Loucy (cell line): ENCODE data around the gene LUZP4.

Experiments
- H2AFZ ChIP-seq: fragments of 200-600 bp; sonication (generic); 2 replicates; pipeline ENCODE4 v1.6.0; 2016; ENCODE audit warnings: antibody characterized with exemption, mild to moderate bottlenecking, low read length, moderate library complexity
- H3F3A ChIP-seq: fragments of 200-600 bp; 2 replicates; pipeline ENCODE4 v1.6.0; 2016; ENCODE audit warnings: antibody characterized with exemption, low read depth, mild to moderate bottlenecking
- H3K27me3 ChIP-seq: fragments of 200-600 bp; sonication (generic); 2 replicates; pipeline ENCODE4 v1.6.1; 2014; ENCODE audit warnings: low read length, mild to moderate bottlenecking; ENCODE audit not compliant: insufficient read depth, poor library complexity, severe bottlenecking
- H3K36me3 ChIP-seq: fragments of 200-600 bp; sonication (generic); 2 replicates; pipeline ENCODE4 v1.6.1; 2016; ENCODE audit warnings: low read length; ENCODE audit not compliant: insufficient read depth
- H3K4me1 ChIP-seq: fragments of 200-600 bp; sonication (generic); 2 replicates; pipeline ENCODE4 v1.5.1; 2014; ENCODE audit warnings: low read length, mild to moderate bottlenecking; ENCODE audit not compliant: insufficient read depth, poor library complexity, severe bottlenecking
- H3K4me2 ChIP-seq: fragments of 200-600 bp; sonication (generic); 2 replicates; pipeline ENCODE4 v1.6.0; 2014; ENCODE audit warnings: antibody characterized with exemption, low read length, low read depth, mild to moderate bottlenecking; ENCODE audit not compliant: poor library complexity, severe bottlenecking
- H3K4me3 ChIP-seq: fragments of 200-600 bp; sonication (generic); 2 replicates; pipeline ENCODE4 v1.5.1; 2014; ENCODE audit warnings: low read length, mild to moderate bottlenecking, mixed read lengths; ENCODE audit not compliant: poor library complexity, severe bottlenecking
- H3K79me2 ChIP-seq: fragments of 200-600 bp; sonication (generic); 2 replicates; pipeline ENCODE4 v1.6.1; 2014; ENCODE audit warnings: low read length; ENCODE audit not compliant: insufficient read depth
- H3K9ac ChIP-seq: fragments of 200-600 bp; sonication (generic); 2 replicates; pipeline ENCODE4 v1.6.0; 2014; ENCODE audit warnings: mild to moderate bottlenecking, low read depth, low read length, moderate library complexity; ENCODE audit not compliant: poor library complexity, severe bottlenecking
- H3K9me2 ChIP-seq: fragments of 200-600 bp; sonication (generic); replicated peaks from 2 replicates; pipeline ENCODE4 v1.6.1; 2016; ENCODE audit warnings: low read depth, low read length, mixed read lengths
- H3K9me3 ChIP-seq: fragments of 200-600 bp; sonication (generic); 2 replicates; pipeline ENCODE4 v1.6.1; 2014; ENCODE audit warnings: mild to moderate bottlenecking, antibody characterized with exemption, low read length, low read depth; ENCODE audit not compliant: insufficient read depth
- H4K20me1 ChIP-seq: fragments of 200-600 bp; sonication (generic); 2 replicates; pipeline ENCODE4 v1.6.0; 2014; ENCODE audit warnings: antibody characterized with exemption, low read length, mild to moderate bottlenecking; ENCODE audit not compliant: insufficient read depth, poor library complexity, severe bottlenecking
- CTCF ChIP-seq: fragments of 200-600 bp; sonication (generic); conservative IDR thresholded peaks from 2 replicates; pipeline ENCODE4 v1.5.1; 2014; ENCODE audit warnings: mild to moderate bottlenecking, antibody characterized with exemption, low read length
- EZH2phosphoT487 ChIP-seq: fragments of 200-600 bp; IDR thresholded peaks from 2 replicates; pipeline ENCODE4 v1.6.1; 2018; ENCODE audit warnings: antibody characterized with exemption, mild to moderate bottlenecking, moderate library complexity, borderline replicate concordance

LUZP4 gene

GRCh38 chrX:115297189-115297588 lies 7.7 kb downstream of the LUZP4 start:
- Histone ChIP-seq H3K27me3 (no peaks in the 10 kb centered on the region), H3K4me1 (no peaks in the 10 kb centered on the region), H3K36me3 (no peaks in the 10 kb centered on the region), H3K9me2 (no peaks in the 10 kb centered on the region), H4K20me1 (no peaks in the 10 kb centered on the region), H3K9ac (no peak overlapping the region), H2AFZ (no peak overlapping the region), H3F3A (no peaks in the 10 kb centered on the region), H3K79me2 (no peaks in the 10 kb centered on the region), H3K9me3 (no peaks in the 10 kb centered on the region), H3K4me3 (no peak overlapping the region), H3K4me2 (no peak overlapping the region)
- TF ChIP-seq CTCF (no peak), EZH2phosphoT487 (no peak)

GRCh38 chrX:115311139-115311538 lies 21.6 kb downstream of the LUZP4 start:
- no peak overlapping the region for H3K4me3 ChIP-seq
- H3K9me3 ChIP-seq: no peaks in the 10 kb centered on the region
- no peaks in the 10 kb centered on the region for H3K36me3 ChIP-seq
- no peaks in the 10 kb centered on the region for H3K4me1 ChIP-seq
- H2AFZ ChIP-seq: no peak overlapping the region
- no peak overlapping the region for H3K9ac ChIP-seq
- H3K9me2 ChIP-seq: no peaks in the 10 kb centered on the region
- H4K20me1 ChIP-seq: no peaks in the 10 kb centered on the region
- no peaks in the 10 kb centered on the region for H3K27me3 ChIP-seq
- TF ChIP-seq EZH2phosphoT487: no peak
- TF ChIP-seq CTCF: no peak
- H3K4me2 ChIP-seq: no peak overlapping the region
- H3K79me2 ChIP-seq: no peaks in the 10 kb centered on the region
- no peaks in the 10 kb centered on the region for H3F3A ChIP-seq

GRCh38 chrX:115311601-115312001 lies 22.1 kb downstream of the LUZP4 start:
- H3K4me3 ChIP-seq: no peak overlapping the region
- H3K9me3 ChIP-seq: no peaks in the 10 kb centered on the region
- H3K79me2 ChIP-seq: no peaks in the 10 kb centered on the region
- no peaks in the 10 kb centered on the region for H3F3A ChIP-seq
- no peak overlapping the region for H3K4me2 ChIP-seq
- no peak overlapping the region for H2AFZ ChIP-seq
- no peaks in the 10 kb centered on the region for H3K36me3 ChIP-seq
- H3K27me3 ChIP-seq: no peaks in the 10 kb centered on the region
- no peaks in the 10 kb centered on the region for H3K4me1 ChIP-seq
- H4K20me1 ChIP-seq: no peaks in the 10 kb centered on the region
- TF ChIP-seq EZH2phosphoT487 (no peak), CTCF (no peak)
- no peaks in the 10 kb centered on the region for H3K9me2 ChIP-seq
- no peak overlapping the region for H3K9ac ChIP-seq
